Endothelial cell of umbilical vein (primary cell): Measurements from ENCODE around the gene TACC3. TPM values are rescaled to one million over a fixed set of nuclear protein-coding genes. Genes with fewer than 3 reads are reported as not detected.

Source experiments
- BruUV-seq: library from RNA; stranded (reverse); fragments of 400-500 nt; replicated peaks from 2 replicates; lab custom pipeline; 2021; lab: Mats Ljungman, UMichigan
- CTCF ChIA-PET: fragments of 300-600, 350-600 bp; sonication (Branson Sonifier 250); formaldehyde crosslinking; loops from one replicate; lab custom pipeline; 2021; ENCODE audit warnings: antibody characterized with exemption, inconsistent platforms; lab: Charles Lee
- POLR2A ChIA-PET: fragments of 300-600, 350-600 bp; sonication (Branson Sonifier 250); formaldehyde crosslinking; loops from one replicate; lab custom pipeline; 2021; ENCODE audit warnings: antibody characterized with exemption, inconsistent platforms; lab: Charles Lee
- DNase-seq: peaks from one replicate; pipeline ENCODE4 v3.0.0-alpha.2; 2011; ENCODE audit warnings: low read depth, low spot score
- FAIRE-seq: peaks from 2 replicates; lab custom pipeline; 2011; peaks lifted over from hg19 to GRCh38; lab: Jason Lieb, UNC
- H2AFZ ChIP-seq: 2 replicates; pipeline ENCODE4 v1.6.0; 2012; ENCODE audit warnings: low read depth, low read length, control low read depth, inconsistent platforms
- H3K27ac ChIP-seq: 2 replicates; pipeline ENCODE4 v1.5.1; 2011; ENCODE audit warnings: low read depth, mild to moderate bottlenecking, control low read depth, low read length, moderate library complexity; ENCODE audit not compliant: insufficient read depth
- H3K27me3 ChIP-seq, 2 experiments: 2 replicates each; pipeline versions ENCODE4 v1.6.0 to v1.6.1; 2011; ENCODE audit warnings: low read length in 2 of 2, mixed read lengths in 1 of 2; ENCODE audit not compliant: control insufficient read depth in 2 of 2, insufficient read depth in 2 of 2
- H3K36me3 ChIP-seq, 2 experiments: 2 replicates in 1 of 2; 3 replicates in 1 of 2; pipeline ENCODE4 v1.5.1; 2011; ENCODE audit warnings: low read length in 2 of 2, mild to moderate bottlenecking in 1 of 2, moderate library complexity in 1 of 2; ENCODE audit not compliant: control insufficient read depth in 2 of 2, insufficient read depth in 2 of 2; ENCODE audit errors: extremely low read depth in 1 of 2
- H3K4me1 ChIP-seq: 3 replicates; pipeline ENCODE4 v1.5.1; 2011; ENCODE audit warnings: mild to moderate bottlenecking, low read length; ENCODE audit not compliant: control insufficient read depth, insufficient read depth; ENCODE audit errors: extremely low read depth
- H3K4me2 ChIP-seq: 2 replicates; pipeline ENCODE4 v1.6.1; 2011; ENCODE audit warnings: low read length, control low read depth, mixed read lengths; ENCODE audit not compliant: insufficient read depth
- H3K4me3 ChIP-seq, 3 experiments: fragments of 200-600 bp in 1 of 3; sonication (generic), shearing (Covaris generic) in 1 of 3; replicated peaks in 1 of 3; 2 replicates each; pipeline ENCODE4 v1.5.1; 2011 to 2016; ENCODE audit warnings: control low read depth in 3 of 3, low read length in 3 of 3, mild to moderate bottlenecking in 2 of 3, inconsistent platforms in 1 of 3, low read depth in 1 of 3, moderate library complexity in 1 of 3; ENCODE audit not compliant: insufficient read depth in 1 of 3
- H3K79me2 ChIP-seq: 2 replicates; pipeline ENCODE4 v1.6.0; 2012; ENCODE audit warnings: low read length, inconsistent platforms; ENCODE audit not compliant: control insufficient read depth, insufficient read depth
- H3K9ac ChIP-seq: replicated peaks from 2 replicates; pipeline ENCODE3; 2011; ENCODE audit warnings: low read length, control low read depth; ENCODE audit not compliant: insufficient read depth; ENCODE audit errors: extremely low read depth
- H3K9me1 ChIP-seq: replicated peaks from 3 replicates; pipeline ENCODE4 v1.6.0; 2011; ENCODE audit warnings: mild to moderate bottlenecking, low read length; ENCODE audit not compliant: control insufficient read depth, insufficient read depth; ENCODE audit errors: extremely low read depth
- H3K9me3 ChIP-seq: replicated peaks from 2 replicates; pipeline ENCODE4 v1.5.1; 2012; ENCODE audit warnings: low read length, inconsistent platforms; ENCODE audit not compliant: control insufficient read depth, insufficient read depth
- H4K20me1 ChIP-seq: replicated peaks from 2 replicates; pipeline ENCODE3; 2011; ENCODE audit warnings: mild to moderate bottlenecking, low read length; ENCODE audit not compliant: control insufficient read depth, insufficient read depth; ENCODE audit errors: extremely low read depth
- CTCF ChIP-seq, 2 donors: IDR thresholded peaks; 1 replicate in 1 of 2; 2 replicates in 1 of 2; pipeline ENCODE4 v1.5.1; 2011; ENCODE audit warnings: low read length in 2 of 2, mild to moderate bottlenecking in 2 of 2, moderate library complexity in 2 of 2, control low read depth in 1 of 2, inconsistent platforms in 1 of 2, low read depth in 1 of 2; ENCODE audit not compliant: insufficient read depth in 1 of 2; ENCODE audit errors: extremely low read depth in 1 of 2
- EZH2 ChIP-seq: IDR thresholded peaks from 2 replicates; pipeline ENCODE4 v1.6.1; 2012; ENCODE audit warnings: borderline replicate concordance, low read depth, mild to moderate bottlenecking, moderate library complexity, low read length, inconsistent platforms; ENCODE audit not compliant: severe bottlenecking
- FOS ChIP-seq: IDR thresholded peaks from 2 replicates; pipeline ENCODE4 v1.6.1; 2011; ENCODE audit warnings: mild to moderate bottlenecking, low read length, moderate library complexity, borderline replicate concordance; ENCODE audit not compliant: insufficient read depth
- GATA2 ChIP-seq: IDR thresholded peaks from 2 replicates; pipeline ENCODE4 v1.7.0; 2011; ENCODE audit warnings: low read depth, mild to moderate bottlenecking, moderate library complexity, mixed read lengths, low read length; ENCODE audit not compliant: insufficient read length, insufficient read depth
- JUN ChIP-seq: IDR thresholded peaks from 2 replicates; pipeline ENCODE4 v1.6.1; 2011; ENCODE audit warnings: borderline replicate concordance, low read depth; ENCODE audit not compliant: insufficient read length, insufficient read depth
- MAX ChIP-seq: IDR thresholded peaks from 2 replicates; pipeline ENCODE4 v1.6.1; 2011; ENCODE audit not compliant: insufficient read depth, insufficient read length
- MYC ChIP-seq: IDR thresholded peaks from one replicate; pipeline ENCODE4 v1.6.1; 2011; ENCODE audit warnings: mild to moderate bottlenecking, low read depth, low read length
- POLR2A ChIP-seq: IDR thresholded peaks from 2 replicates; pipeline ENCODE4 v1.6.1; 2012; ENCODE audit warnings: low read depth, mild to moderate bottlenecking, control low read depth, low read length
- POLR2AphosphoS5 ChIP-seq: IDR thresholded peaks from 2 replicates; pipeline ENCODE4 v1.6.1; 2012; ENCODE audit warnings: low read depth, mild to moderate bottlenecking, control low read depth, low read length, moderate library complexity; ENCODE audit not compliant: insufficient read depth
- dilution Hi-C: fragments of 300-500 bp; cut with MboI; formaldehyde crosslinking; loops from one replicate; pipeline ENCODE4 v1.15.0; 2019; ENCODE audit warnings: low sequenced_read_pairs; ENCODE audit not compliant: extremely low pct_ligation_motif_present
- intact Hi-C: fragments of 100-400 bp; cut with micrococcal nuclease; formaldehyde crosslinking; loops from one replicate; pipeline ENCODE4 v1.10.0; 2022
- polyA plus RNA-seq, 4 experiments: library from polyadenylated mRNA; depleted of rRNA in 3 of 4; stranded (reverse) in 3 of 4; unstranded in 1 of 4; fragments of >200 nt; gene quantifications; 2 replicates each; pipeline versions ENCODE4 v1.2.1 to v1.2.3, GENCODE V29; 2011 to 2012; ENCODE audit warnings: missing spikeins in 1 of 4
- total RNA-seq: library from RNA; stranded (reverse); gene quantifications from 2 replicates; pipeline ENCODE4 v1.2.3, GENCODE V29; 2021

The TACC3 gene
- total and polyA plus RNA-seq, 2 donors (not counting 3 experiments of a cell fraction or from before 2014, with no cell fraction given), result 54.5 to 135 TPM

GRCh38 chr4:1741208-1741607 is 19.9 kb downstream of the TACC3 start:
- Histone ChIP-seq H3K9ac (no peak overlapping the region), H3K79me2 (no peaks in the 10 kb centered on the region), H3K36me3 (peaks cover 21 to 43% of the 10 kb centered on the region in 2 experiments), H3K9me1 (no peaks in the 10 kb centered on the region), H3K9me3 (no peaks in the 10 kb centered on the region), H2AFZ (no peak overlapping the region), H3K4me3 (no peak overlapping the region), H3K4me1 (no peaks in the 10 kb centered on the region), H3K27me3 (no peaks in the 10 kb centered on the region), H3K4me2 (no peak overlapping the region), H3K27ac (no peak overlapping the region), H4K20me1 (no peaks in the 10 kb centered on the region)
- DNase-seq (no peak), FAIRE-seq (no peak)
- intact Hi-C loops, result no loop called here
- ChIA-PET POLR2A (no interaction called here), CTCF (no interaction called here)
- TF ChIP-seq EZH2 (no peak), MYC (no peak), GATA2 (no peak), POLR2AphosphoS5 (no peak), POLR2A (no peak), CTCF (IDR thresholded peaks at IDR 0.05; ENCODE audit: extremely low read depth in 1 of 2, insufficient read depth in 1 of 2, low read depth in 1 of 2, low read length in 2 of 2) (no peak), MAX (no peak), FOS (no peak), JUN (no peak)
- dilution Hi-C loops, result no loop called here
- no TSS peak for BruUV-seq
